ENCODE results near the gene PTH2R. TPM values are rescaled to one million over a fixed set of nuclear protein-coding genes. Genes with fewer than 3 reads are reported as not detected.
"Not testable (repeated sequence)": the region's sequence is repeated elsewhere in the genome, so short reads cannot be mapped to it uniquely, and the experiment has no call there.

Gene PTH2R, protein sequence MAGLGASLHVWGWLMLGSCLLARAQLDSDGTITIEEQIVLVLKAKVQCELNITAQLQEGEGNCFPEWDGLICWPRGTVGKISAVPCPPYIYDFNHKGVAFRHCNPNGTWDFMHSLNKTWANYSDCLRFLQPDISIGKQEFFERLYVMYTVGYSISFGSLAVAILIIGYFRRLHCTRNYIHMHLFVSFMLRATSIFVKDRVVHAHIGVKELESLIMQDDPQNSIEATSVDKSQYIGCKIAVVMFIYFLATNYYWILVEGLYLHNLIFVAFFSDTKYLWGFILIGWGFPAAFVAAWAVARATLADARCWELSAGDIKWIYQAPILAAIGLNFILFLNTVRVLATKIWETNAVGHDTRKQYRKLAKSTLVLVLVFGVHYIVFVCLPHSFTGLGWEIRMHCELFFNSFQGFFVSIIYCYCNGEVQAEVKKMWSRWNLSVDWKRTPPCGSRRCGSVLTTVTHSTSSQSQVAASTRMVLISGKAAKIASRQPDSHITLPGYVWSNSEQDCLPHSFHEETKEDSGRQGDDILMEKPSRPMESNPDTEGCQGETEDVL
- polyA plus RNA-seq (ENCODE audit: insufficient read length in 3 of 3), result 10 to 100 TPM; 36.6 to 43.1 (median 40.2) TPM

DNA sequence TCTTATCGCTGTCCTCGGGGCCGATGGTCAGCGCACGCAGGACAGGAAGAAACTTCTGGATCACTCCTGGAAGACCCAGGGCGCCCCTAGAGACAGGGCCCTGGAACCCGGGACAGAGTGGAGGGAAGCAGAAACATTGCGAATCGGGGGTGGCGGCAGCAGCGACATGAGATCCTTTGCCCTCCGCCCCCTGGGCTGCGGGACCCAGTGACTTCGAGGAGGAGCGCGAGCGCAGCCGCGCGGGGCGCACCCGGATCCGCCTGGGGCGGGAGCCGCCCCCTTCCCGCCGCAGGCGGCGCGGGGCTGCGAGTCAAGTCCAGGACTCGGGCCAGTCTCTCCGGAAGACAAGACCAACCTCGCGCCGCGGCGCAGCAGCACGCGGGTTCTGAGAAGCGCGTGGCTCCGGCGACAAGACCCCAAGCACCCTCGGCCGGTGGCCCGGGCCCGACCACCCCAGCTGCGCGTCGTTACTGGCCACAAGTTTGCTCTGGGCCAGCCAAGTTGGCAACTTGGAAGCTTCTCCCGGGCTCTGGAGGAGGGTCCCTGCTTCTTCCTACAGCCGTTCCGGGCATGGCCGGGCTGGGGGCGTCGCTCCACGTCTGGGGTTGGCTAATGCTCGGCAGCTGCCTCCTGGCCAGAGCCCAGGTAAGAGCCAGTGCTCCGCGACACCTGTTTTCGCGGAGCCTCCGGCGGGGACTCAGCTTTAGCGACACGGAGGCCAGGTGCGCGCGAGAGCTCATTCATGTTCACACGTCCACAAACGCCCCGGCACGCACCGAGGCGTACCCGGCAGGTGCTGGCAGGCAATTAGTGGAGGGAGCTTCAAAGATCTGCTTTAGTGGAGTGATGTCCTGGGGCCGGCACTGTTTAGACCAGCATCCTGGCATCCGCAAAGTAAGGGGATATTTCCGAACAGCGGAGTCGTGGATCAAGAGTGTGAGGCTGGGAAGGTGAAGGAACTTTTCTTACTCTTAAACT lies at the start of gene PTH2R:
Gene PTH2R, plus strand, starts transcription at position 319 of the 978 bp plus-strand sequence. Its CDS starts 252 bp downstream, at position 571.
- DNase-seq (ENCODE audit: low read depth in 3 of 3, low spot score in 2 of 3), result peak in 1 of 3 donors; percentile 13

DNA sequence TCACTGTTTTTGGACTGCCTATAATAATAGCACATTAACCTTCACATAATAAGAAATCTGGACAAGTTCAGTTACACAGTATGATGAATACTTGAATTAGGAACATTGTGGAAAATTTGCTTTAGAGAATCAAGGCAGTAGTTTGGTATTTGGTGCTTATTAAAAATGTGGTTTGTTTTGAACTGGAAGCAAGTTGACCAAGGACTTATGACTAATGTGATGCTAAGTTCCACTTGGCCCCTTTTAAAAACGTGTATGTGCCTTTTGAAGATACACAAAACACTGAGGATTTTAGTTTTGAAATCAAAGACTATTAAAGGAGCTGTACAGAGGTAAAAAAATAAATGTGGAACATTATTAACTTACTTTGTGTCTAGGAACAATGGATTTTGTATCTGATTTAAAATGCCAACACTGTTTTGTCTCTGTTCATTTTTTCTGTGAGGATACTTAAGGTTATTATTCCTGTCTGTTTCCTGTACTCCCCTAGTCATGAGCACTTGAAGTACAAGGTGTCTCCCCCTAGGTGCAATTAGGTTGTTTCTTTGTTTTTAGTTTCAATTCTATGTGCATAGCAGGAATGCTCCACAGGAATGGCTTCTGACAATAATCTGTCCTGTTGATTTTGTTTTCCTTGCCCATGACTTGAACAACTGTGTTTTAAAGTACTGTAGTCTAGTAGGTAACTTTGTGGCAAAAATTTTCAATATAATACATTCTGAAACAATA lies 49.6 kb upstream of the PTH2R start:
- no peak for DNase-seq (ENCODE audit: low read depth in 3 of 3, low spot score in 2 of 3)

DNA sequence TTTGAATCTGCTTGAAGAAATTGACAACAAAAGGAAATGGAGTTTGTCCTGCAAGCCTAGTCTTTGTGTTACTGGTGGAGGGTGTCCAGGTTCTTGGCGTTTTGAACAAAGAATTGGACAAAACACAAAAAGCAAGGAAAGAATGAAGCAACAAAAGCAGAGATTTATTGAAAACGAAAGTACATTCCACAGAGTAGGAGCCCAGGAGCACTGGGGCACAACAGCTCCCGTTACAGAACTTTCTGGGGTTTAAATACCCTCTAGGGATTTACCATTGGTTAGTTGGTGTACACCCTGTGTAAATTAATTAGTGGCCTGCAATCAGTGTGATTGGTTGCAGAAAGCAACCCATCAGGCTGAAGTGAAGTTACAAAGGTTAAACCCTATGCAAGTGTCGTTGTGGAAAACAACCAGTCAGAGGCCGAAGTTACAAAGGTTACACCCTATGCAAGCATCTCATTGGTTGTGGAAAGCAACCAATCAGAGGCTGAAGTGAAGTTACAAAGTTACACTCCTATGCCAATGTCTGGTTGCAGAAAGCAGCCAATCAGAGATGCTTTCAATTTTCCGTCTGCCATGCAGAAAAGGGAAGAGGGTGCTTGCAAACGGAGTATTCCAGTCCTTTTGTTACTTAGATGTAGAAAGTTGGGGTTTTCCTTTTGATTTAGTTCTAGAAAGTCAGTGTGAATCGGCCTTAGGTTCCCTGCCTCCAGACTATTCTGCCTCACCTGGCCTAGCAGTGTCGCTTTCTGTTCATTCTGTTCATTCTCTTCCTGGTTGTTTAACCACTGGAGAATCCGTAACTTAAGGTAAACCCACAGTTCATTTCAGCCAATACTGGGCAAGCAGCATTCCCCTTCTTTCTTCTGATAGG lies 47.6 kb upstream of the PTH2R start:
- DNase-seq (ENCODE audit: low read depth in 3 of 3, low spot score in 2 of 3), result no peak

DNA sequence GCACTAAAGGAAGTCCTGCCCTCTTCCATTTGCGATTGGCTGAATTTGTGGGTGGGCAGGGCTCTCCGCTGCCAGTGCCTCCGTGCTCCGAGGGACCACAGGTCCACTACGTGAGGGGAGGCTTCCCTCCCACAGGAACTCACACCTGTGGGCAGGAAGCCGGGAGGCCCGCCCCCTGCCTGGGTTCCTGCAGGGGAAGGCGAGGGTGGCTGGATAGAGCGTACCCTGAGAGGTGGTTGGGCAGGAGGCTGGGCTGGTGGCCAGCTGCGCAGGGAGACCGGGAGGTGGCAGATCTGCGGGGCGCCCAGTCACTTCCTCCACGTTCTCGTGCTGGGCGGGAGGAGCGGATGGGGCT lies 47.0 kb upstream of the PTH2R start:
- no peak for DNase-seq (ENCODE audit: low read depth in 3 of 3, low spot score in 2 of 3)

DNA sequence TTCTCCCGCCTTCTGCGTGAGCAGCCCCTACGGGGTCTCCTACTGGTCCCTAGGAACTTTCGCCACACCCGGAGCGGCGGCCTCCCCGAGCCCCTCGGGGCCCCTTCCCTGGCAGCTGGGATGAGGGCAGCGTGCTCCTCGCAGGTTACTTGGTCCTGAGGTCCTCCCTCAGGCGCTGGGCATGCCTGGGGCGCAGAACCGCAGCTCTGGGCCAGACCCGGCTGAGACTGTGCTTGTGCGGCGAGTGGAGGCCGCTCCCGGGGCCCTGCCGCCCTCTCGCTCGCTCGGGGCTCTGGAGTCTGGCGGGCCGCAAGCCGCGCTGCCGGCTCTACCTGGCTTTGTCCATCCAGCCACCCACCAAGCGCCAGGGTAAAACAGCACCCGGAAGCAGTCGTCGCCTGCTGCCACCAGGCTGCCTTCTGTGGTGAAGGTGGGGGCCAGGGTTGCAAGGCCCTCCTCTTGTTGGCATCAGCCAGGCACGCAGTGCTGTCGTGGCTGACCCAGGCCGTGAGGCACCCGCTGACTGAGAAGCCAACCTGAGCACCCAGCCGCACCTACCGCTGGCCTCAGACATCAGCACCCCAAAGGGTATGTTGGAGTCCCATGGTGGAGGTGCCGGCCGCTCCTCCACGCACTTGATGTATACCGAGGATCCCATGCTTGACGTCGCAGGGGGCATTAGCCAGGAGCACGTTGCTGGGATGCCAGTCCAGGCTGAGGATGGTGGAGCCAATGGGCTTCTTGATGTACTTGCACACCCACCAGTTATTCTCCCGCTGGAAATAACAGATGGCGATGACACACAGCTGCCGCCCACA lies 46.1 kb upstream of the PTH2R start:
- DNase-seq (ENCODE audit: low read depth in 3 of 3, low spot score in 2 of 3), result no peak

DNA sequence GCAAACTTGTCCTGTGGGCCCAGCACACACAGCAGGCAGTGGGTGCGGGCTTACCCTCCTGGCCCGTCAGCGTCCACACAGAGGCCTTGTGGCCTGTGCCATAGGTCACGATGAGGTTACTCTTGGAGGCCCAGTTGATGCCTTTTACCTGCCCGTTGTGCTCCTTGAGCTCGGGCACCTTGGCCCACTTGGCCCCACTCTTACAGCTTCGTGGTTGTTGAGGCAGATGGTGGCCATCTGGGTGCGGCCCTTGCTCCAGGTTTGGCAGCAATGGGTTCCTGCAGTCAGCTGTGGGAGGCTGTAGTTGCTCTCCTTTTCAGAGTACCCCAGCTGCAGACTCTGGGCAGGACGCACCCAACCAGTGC lies 45.5 kb upstream of the PTH2R start:
- no peak for DNase-seq (ENCODE audit: low read depth in 3 of 3, low spot score in 2 of 3)

DNA sequence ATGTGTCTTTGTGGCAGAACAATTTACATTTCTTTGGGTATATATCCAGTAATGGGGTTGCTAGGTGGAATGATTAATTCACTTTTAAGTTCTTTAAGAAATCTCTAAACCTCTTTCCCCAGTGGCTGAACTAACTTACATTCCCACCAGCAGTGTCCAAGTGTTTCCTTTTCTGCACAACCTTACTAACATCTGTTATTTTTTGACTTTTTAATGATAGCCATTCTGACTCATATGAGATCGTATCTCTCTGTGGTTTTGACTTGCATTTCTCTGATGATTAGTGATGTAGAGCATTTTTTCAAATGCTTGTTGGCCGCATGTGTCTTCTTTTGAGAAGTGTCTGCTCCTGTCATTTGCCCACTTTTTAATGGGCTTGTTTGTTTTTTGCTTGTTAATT lies 43.1 kb upstream of the PTH2R start:
- no peak for DNase-seq (ENCODE audit: low read depth in 3 of 3, low spot score in 2 of 3)

DNA sequence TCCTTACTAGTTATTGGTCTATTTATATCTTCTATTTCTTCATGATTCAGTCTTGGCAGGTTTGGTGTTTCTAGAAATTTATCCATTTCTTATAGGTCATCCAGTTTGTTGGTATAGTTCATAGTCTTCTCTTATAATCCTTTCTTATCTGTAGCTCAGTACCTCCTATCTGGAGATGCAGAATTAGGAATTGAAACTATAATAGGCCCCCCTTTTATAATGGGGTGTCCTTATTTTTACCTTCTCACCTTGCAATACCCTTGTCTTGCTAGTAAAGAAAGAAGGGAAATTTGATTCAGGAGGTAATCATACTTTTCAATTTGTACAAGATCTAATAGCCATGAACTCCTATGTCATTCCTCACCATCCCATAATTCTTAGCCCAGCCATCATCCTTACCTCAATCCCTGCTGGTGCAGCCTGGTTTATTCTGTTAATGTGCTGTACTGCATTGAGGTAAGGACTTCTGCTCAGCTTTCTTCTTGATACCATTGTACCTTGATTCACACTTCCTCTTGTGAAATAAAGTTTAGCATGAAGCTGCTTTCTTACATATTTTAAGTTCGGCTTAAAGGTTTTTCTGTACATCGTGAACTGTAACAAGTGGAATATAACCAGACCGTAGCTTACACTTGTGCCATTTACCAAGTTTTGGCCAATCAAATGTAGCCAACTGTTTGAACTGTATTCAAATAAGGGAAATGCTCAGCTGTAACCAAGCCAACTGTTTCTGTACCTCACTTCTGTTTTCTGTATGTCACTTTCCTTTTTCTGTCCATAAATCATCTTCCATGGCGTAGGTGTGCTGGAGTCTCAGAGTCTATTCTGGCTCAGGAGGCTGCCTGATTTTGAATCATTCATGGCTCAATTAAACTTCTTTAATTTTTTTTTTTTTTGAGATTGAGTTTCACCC lies 40.1 kb upstream of the PTH2R start:
- no peak for DNase-seq (ENCODE audit: low read depth in 3 of 3, low spot score in 2 of 3)

DNA sequence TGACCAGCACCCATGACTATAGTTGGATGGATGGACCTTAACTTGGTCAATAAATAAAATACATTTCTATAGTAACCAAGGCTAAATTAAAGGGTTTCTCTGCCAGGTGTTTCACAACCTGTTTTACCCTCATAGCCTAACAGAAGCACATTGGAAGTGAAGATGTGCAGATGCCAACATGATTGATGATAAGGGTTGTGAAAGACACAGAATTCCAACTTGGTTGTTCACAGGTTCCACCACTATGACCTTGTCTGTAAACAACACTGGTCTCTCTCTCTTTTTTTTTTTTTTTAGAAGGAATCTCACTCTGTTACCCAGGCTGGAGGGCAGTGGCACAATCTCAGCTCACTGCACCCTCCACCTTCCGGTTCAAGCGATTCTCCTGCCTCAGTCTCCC lies 37.5 kb upstream of the PTH2R start:
- DNase-seq (ENCODE audit: low read depth in 3 of 3, low spot score in 2 of 3), result no peak

DNA sequence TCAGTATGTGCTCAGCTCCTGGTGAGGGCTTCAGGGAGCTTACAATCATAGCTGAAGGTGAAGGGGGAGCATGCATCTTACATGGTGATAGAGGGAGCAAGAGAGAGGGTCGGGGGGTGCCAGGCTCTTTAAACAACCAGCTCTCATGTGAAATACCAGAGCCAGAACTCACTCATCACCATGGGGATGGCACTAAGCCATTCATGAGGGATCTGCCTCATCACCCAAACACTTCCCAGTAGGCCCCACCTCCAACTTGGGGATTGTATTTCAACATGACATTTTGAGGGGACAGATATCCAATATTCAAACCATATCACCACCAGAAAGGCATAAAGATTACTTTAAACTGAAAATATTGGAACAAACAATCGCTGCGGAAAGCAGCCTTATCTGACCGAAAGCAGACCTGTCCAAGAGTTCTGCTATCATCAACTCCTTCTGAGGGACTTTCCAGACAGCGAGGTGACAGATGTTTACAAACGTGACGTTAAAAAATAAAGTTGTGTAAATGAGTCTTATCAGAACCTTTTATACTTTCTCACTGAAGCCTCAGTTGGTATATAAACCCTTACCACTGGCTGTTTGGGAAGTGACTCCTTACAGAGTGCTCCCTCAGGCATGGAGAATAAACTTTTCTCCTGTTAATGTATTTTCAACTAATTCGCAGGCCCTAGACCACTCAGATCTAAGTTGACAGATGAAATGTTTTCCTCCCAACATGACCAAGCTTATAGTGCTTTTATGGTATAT lies 35.5 kb upstream of the PTH2R start:
- DNase-seq (ENCODE audit: low read depth in 3 of 3, low spot score in 2 of 3), result no peak

DNA sequence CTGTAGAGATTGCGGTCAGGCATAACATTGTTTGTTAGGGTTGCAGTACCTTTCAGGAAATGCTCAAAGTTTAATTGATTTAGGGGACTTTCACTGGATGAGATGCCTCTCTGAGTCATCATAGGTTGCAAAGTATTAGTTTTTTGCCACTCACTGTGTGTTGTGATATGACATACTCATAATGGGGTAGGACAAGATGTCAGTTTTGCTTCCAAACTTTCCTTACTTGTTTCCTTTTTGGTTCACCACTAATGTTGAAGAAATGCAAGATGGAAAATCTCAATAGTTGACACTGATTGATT lies 35.0 kb upstream of the PTH2R start:
- no peak for DNase-seq (ENCODE audit: low read depth in 3 of 3, low spot score in 2 of 3)

DNA sequence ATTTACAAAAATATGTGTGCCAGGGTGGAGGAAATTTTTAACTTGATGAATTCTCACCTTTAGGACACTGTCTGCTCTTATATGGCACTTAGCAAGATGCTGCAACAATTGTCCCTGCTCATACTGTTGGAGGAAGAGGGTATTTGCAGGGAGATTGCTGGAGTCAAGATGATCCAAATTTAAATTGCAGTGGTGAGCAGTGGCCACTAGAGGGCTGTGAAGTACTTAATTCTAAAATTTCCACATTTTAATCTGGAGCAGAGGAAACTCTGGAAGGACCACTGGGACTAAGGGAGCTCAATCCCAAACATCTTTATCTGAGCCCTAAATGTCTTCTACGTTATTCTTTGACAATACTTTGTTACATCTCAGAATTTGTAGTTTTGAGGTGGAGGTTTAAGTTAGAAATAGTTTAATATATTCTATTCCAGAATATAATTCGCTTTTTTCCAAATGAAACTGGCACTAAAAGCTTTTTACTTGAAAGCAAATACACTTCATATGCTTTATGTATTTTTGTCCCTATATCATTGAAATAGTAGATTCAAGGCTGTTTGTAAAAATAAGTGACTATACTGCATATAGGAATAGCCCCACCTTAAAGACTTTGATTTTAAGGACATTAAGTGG lies 33.0 kb upstream of the PTH2R start:
- peak in 2 of 3 donors; percentile 20 to 30 for DNase-seq (ENCODE audit: low read depth in 3 of 3, low spot score in 2 of 3)

DNA sequence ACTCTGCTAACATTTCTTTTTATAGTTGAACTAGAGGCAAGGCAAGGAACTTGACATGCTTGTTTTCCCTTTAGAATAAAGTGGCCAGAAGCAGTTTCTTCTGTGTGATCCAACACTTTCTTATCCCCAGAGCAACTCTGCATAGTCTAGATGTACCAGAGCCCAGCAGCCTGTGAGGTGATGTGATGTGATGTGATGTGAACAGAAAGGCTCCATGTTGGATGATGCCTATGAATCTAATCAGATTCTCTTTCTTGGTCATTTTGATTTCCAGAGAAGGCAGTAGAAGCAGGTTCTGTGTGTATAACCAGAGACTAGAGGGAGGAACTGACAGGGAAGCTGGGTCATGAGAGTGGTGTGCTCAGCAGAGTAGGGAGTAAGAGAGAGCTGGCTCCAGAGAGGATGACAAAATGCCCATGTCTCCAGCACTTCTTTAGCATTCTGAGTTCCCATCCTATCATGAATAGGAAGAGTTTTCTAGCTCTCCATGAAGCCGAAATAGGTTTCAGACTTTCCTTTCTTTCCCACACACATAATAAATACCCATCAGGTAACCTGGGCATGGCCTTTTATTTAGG lies 31.0 kb upstream of the PTH2R start:
- no peak for DNase-seq (ENCODE audit: low read depth in 3 of 3, low spot score in 2 of 3)

DNA sequence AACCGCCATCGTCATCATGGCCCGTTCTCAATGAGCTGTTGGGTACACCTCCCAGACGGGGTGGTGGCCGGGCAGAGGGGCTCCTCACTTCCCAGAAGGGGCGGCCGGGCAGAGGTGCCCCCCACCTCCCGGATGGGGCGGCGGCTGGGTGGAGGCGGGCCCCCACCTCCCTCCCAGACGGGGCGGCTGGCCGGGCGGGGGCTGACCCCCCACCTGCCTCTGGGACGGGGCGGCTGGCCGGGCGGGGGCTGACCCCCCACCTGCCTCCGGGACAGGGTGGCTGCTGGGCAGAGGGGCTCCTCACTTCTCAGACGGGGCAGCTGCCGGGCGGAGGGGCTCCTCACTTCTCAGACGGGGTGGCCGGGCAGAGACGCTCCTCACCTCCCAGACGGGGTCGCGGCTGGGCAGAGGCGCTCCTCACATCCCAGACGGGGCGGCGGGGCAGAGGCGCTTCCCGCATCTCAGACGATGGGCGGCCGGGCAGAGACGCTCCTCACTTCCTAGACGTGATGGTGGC lies 29.2 kb upstream of the PTH2R start:
- not testable (repeated sequence) for DNase-seq (ENCODE audit: low read depth in 3 of 3, low spot score in 2 of 3)

DNA sequence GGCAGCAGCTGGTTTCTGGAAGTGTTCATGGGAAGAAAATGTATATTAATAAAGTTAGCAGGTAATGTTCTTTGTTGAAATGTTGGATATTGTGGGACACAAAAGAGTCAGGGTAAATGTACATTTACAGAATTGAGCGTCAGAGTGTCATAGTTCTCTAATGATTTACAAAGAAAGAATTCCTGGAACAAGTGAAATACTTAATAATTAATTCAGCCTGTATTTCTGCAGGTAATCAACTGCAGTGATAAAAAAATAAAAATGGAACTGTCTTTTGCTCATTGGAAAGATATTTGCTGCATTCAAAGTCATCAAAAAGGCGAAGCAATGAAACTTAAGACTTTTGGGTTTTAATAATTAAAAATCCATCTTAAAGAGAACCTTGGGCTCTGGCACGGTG lies 27.4 kb upstream of the PTH2R start:
- DNase-seq (ENCODE audit: low read depth in 3 of 3, low spot score in 2 of 3), result no peak

DNA sequence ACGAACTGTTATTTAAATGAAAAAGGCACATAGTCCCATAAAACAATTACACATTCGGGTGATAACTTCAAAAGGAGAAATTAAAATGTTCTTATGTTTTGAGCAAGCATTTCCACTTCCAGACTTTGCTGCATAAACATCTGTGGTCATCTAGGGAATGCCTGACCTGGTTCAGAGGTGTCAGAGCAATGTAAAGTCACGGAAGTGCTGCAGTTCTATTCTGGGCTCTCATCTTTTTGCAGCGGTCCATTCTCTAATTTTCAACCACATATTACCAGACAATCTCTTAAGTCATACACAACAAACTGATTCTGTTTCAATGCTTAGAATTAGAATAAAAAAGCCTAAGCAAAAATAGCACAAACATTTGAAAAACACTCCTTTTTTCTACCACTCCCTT lies 22.0 kb upstream of the PTH2R start:
- no peak for DNase-seq (ENCODE audit: low read depth in 3 of 3, low spot score in 2 of 3)

All from right renal cortex interstitium (tissue), 3 donors.